ENCODE measurements around the gene YRDC. TPM values are rescaled to one million over a fixed set of nuclear protein-coding genes. Genes with fewer than 3 reads are reported as not detected.

YRDC gene
- total RNA-seq, 1 experiment from 2014 or later = 24.6 TPM

DNA sequence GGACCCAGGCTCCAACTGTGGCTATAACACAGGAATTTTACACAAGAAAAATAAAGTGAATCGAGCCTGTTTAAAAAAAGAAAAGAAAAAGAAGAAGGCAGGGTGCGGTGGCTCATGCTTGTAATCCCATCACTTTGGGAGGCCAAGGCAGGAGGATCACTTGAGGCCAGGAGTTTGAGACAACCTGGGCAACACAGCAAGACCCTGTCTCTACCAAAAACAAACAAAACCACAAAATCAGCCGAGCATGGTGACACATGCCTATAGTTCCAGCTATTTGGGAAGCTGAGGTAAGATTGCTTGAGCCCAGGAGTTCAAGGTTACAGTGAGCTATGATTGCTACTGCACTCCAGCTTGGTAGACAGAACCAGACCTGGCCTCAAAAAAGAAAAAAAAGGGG lies 33.6 kb upstream of the YRDC start:
- ATAC-seq = no peak
- Mint-ChIP-seq H3K36me3 (peaks cover 20% of the 10 kb centered on the region), H3K27ac (no peak overlapping the region), H3K4me3 (no peak overlapping the region), H3K9me3 (no peaks in the 10 kb centered on the region), H3K27me3 (ENCODE audit: low read depth) (no peaks in the 10 kb centered on the region), H3K4me1 (no peaks in the 10 kb centered on the region)
- ChIA-PET POLR2A (no interaction called here), CTCF (interaction anchor here (1.1 kb wide), 1 partner anchor 18 kb away, joined by 3 read pairs; the partner anchor contains the start of gene MTF1)
- no peak for TF ChIP-seq OVOL2 (CRISPR knock-in tag; IDR thresholded peaks at IDR 0.05; ENCODE audit: borderline replicate concordance)
- no peak for TF ChIP-seq NFE2L1 (CRISPR knock-in tag; IDR thresholded peaks at IDR 0.05)
- no peak for TF ChIP-seq GABPB1 (CRISPR knock-in tag; IDR thresholded peaks at IDR 0.05)
- TF ChIP-seq NFYB (CRISPR knock-in tag; conservative IDR thresholded peaks at IDR 0.05; ENCODE audit: low read depth) = no peak
- no peak for TF ChIP-seq ZNF317 (CRISPR knock-in tag; IDR thresholded peaks at IDR 0.05; ENCODE audit: borderline replicate concordance, low read depth)
- TF ChIP-seq NR3C1 (CRISPR knock-in tag; conservative IDR thresholded peaks at IDR 0.05; ENCODE audit: low read depth) = no peak
- no peak for TF ChIP-seq ATF3 (CRISPR knock-in tag; conservative IDR thresholded peaks at IDR 0.05)
- TF ChIP-seq ERG (CRISPR knock-in tag; IDR thresholded peaks at IDR 0.05) = no peak
- no peak for TF ChIP-seq ATF2 (CRISPR knock-in tag; IDR thresholded peaks at IDR 0.05; ENCODE audit: borderline replicate concordance, low read depth)
- DNase-seq (ENCODE audit: low spot score) = no peak

GRCh38 chr1:37840711-37841110 lies 32.7 kb upstream of the YRDC start:
- peaks cover 26% of the 10 kb centered on the region for H3K36me3 Mint-ChIP-seq
- H3K27ac Mint-ChIP-seq = no peak overlapping the region
- ChIA-PET POLR2A (no interaction called here), CTCF (interaction anchor here (0.5 to 1.3 kb wide), 2 partner anchors 19 to 35 kb away, joined by 3 to 4 read pairs; no protein-coding TSS in a partner anchor)
- ATAC-seq (no peak), DNase-seq (ENCODE audit: low spot score) (no peak)
- H3K4me3 Mint-ChIP-seq = no peak overlapping the region
- H3K27me3 Mint-ChIP-seq (ENCODE audit: low read depth) = no peaks in the 10 kb centered on the region
- no peaks in the 10 kb centered on the region for H3K4me1 Mint-ChIP-seq
- no peaks in the 10 kb centered on the region for H3K9me3 Mint-ChIP-seq
- no peak for TF ChIP-seq FOXK1 (CRISPR knock-in tag; IDR thresholded peaks at IDR 0.05)
- TF ChIP-seq GRHL2 (CRISPR knock-in tag; IDR thresholded peaks at IDR 0.05; ENCODE audit: insufficient replicate concordance, severe bottlenecking) = no peak
- TF ChIP-seq ZNF317 (CRISPR knock-in tag; IDR thresholded peaks at IDR 0.05; ENCODE audit: borderline replicate concordance, low read depth) = no peak
- TF ChIP-seq HMGXB4 (CRISPR knock-in tag; IDR thresholded peaks at IDR 0.05) = no peak
- no peak for TF ChIP-seq CREB1 (CRISPR knock-in tag; IDR thresholded peaks at IDR 0.05)
- TF ChIP-seq ZNF263 (CRISPR knock-in tag; IDR thresholded peaks at IDR 0.05; ENCODE audit: low read depth) = no peak
- TF ChIP-seq, protein P1, sequence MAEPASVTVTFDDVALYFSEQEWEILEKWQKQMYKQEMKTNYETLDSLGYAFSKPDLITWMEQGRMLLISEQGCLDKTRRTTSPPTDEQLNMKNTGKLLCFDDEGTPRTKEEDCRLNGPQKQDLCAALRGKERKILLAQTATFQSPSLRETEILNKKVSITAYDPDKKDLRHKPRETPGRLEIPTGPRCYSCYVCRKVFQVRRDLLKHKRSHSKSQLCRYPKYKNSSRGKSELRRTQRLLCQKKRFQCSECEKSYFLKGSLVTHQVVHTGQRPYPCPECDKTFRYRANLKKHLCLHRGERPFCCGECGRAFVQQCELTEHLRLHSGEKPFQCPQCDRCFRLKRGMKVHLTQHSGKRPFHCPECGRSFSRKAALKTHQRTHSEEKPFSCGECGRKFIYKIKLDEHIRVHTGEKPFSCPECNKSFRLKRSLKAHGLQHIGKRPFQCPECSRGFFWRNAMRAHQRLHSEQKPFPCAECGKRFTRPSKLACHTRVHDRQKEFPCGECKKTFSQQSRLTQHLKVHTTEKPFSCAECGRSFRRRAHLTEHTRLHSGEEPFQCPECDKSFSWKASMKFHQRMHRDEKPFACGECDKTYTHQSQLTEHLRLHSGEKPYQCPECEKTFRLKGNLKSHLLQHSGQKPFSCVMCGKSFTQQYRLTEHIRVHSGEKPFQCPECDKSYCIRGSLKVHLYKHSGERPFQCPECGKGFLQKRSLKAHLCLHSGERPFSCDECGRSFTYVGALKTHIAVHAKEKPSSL (CRISPR knock-in tag; conservative IDR thresholded peaks at IDR 0.05) = no peak
- TF ChIP-seq HMGA2 (CRISPR knock-in tag; IDR thresholded peaks at IDR 0.05) = no peak
- TF ChIP-seq, protein P2, sequence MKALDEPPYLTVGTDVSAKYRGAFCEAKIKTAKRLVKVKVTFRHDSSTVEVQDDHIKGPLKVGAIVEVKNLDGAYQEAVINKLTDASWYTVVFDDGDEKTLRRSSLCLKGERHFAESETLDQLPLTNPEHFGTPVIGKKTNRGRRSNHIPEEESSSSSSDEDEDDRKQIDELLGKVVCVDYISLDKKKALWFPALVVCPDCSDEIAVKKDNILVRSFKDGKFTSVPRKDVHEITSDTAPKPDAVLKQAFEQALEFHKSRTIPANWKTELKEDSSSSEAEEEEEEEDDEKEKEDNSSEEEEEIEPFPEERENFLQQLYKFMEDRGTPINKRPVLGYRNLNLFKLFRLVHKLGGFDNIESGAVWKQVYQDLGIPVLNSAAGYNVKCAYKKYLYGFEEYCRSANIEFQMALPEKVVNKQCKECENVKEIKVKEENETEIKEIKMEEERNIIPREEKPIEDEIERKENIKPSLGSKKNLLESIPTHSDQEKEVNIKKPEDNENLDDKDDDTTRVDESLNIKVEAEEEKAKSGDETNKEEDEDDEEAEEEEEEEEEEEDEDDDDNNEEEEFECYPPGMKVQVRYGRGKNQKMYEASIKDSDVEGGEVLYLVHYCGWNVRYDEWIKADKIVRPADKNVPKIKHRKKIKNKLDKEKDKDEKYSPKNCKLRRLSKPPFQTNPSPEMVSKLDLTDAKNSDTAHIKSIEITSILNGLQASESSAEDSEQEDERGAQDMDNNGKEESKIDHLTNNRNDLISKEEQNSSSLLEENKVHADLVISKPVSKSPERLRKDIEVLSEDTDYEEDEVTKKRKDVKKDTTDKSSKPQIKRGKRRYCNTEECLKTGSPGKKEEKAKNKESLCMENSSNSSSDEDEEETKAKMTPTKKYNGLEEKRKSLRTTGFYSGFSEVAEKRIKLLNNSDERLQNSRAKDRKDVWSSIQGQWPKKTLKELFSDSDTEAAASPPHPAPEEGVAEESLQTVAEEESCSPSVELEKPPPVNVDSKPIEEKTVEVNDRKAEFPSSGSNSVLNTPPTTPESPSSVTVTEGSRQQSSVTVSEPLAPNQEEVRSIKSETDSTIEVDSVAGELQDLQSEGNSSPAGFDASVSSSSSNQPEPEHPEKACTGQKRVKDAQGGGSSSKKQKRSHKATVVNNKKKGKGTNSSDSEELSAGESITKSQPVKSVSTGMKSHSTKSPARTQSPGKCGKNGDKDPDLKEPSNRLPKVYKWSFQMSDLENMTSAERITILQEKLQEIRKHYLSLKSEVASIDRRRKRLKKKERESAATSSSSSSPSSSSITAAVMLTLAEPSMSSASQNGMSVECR (CRISPR knock-in tag; IDR thresholded peaks at IDR 0.05; ENCODE audit: borderline replicate concordance) = no peak
- TF ChIP-seq, protein P3, sequence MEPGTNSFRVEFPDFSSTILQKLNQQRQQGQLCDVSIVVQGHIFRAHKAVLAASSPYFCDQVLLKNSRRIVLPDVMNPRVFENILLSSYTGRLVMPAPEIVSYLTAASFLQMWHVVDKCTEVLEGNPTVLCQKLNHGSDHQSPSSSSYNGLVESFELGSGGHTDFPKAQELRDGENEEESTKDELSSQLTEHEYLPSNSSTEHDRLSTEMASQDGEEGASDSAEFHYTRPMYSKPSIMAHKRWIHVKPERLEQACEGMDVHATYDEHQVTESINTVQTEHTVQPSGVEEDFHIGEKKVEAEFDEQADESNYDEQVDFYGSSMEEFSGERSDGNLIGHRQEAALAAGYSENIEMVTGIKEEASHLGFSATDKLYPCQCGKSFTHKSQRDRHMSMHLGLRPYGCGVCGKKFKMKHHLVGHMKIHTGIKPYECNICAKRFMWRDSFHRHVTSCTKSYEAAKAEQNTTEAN (CRISPR knock-in tag; IDR thresholded peaks at IDR 0.05) = no peak
- TF ChIP-seq, protein P4, sequence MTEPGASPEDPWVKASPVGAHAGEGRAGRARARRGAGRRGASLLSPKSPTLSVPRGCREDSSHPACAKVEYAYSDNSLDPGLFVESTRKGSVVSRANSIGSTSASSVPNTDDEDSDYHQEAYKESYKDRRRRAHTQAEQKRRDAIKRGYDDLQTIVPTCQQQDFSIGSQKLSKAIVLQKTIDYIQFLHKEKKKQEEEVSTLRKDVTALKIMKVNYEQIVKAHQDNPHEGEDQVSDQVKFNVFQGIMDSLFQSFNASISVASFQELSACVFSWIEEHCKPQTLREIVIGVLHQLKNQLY (CRISPR knock-in tag; IDR thresholded peaks at IDR 0.05) = no peak
